ENCODE data around the gene PPP2R1A. TPM values are rescaled to one million over a fixed set of nuclear protein-coding genes. Genes with fewer than 3 reads are reported as not detected.

The PPP2R1A gene
- total RNA-seq, 6 experiments from 2014 or later = 59.4 to 93.0 (median 82.4) TPM

- H3K4me3 ChIP-seq = no peak overlapping the region
- ATAC-seq = no peak
- no peaks in the 10 kb centered on the region for H3K4me1 ChIP-seq
- no peak for DNase-seq
- TF ChIP-seq CTCF (IDR thresholded peaks at IDR 0.05) = no peak
- TF ChIP-seq POLR2A (IDR thresholded peaks at IDR 0.05) = no peak
- no peak overlapping the region for H3K27ac ChIP-seq
- H3K36me3 ChIP-seq = peaks cover 0 to 8% (median 2%) of the 10 kb centered on the region in 4 donors
- no peaks in the 10 kb centered on the region for H3K27me3 ChIP-seq
- H3K9me3 ChIP-seq = peaks cover 0 to 5% (median 0%) of the 10 kb centered on the region in 4 donors
- intact Hi-C loops (cut with DNase I) = no loop called here
- 100% methylated on average over 1 of the region's 1 CpG for WGBS (ENCODE audit: insufficient coverage, low coverage, low lambda C conversion rate, missing lambda C conversion rate)
These were observed 17.5 kb upstream of the PPP2R1A start for GRCh38 chr19:52172347-52172746.

GRCh38 chr19:52176574-52176973 is 13.3 kb upstream of the PPP2R1A start:
- intact Hi-C loops (cut with DNase I) = no loop called here
- no peak overlapping the region for H3K27ac ChIP-seq
- no peak for DNase-seq
- H3K36me3 ChIP-seq = no peaks in the 10 kb centered on the region
- WGBS (ENCODE audit: insufficient coverage, low coverage, low lambda C conversion rate, missing lambda C conversion rate) = 71% methylated on average over 9 of the region's 10 CpGs
- H3K4me1 ChIP-seq = no peaks in the 10 kb centered on the region
- no peak for TF ChIP-seq POLR2A (IDR thresholded peaks at IDR 0.05)
- TF ChIP-seq CTCF (IDR thresholded peaks at IDR 0.05) = no peak
- no peak overlapping the region for H3K4me3 ChIP-seq
- ATAC-seq = no peak
- no peaks in the 10 kb centered on the region for H3K27me3 ChIP-seq
- H3K9me3 ChIP-seq = no peaks in the 10 kb centered on the region

- ATAC-seq (no peak), DNase-seq (no peak)
- Histone ChIP-seq H3K4me3 (no peak overlapping the region), H3K27me3 (no peaks in the 10 kb centered on the region), H3K9me3 (no peaks in the 10 kb centered on the region), H3K4me1 (peaks cover 0 to 16% (median 4%) of the 10 kb centered on the region in 4 donors), H3K27ac (no peak overlapping the region), H3K36me3 (no peaks in the 10 kb centered on the region)
- intact Hi-C loops (cut with DNase I) = no loop called here
- 83% methylated on average over 1 of the region's 1 CpG for WGBS (ENCODE audit: insufficient coverage, low coverage, low lambda C conversion rate, missing lambda C conversion rate)
- no peak for TF ChIP-seq CTCF (IDR thresholded peaks at IDR 0.05)
- no peak for TF ChIP-seq POLR2A (IDR thresholded peaks at IDR 0.05)
These were observed 2.4 kb upstream of the PPP2R1A start for GRCh38 chr19:52187407-52187806.

GRCh38 chr19:52188822-52189734 is 774 bp upstream of the PPP2R1A start:
- WGBS (ENCODE audit: insufficient coverage, low coverage, low lambda C conversion rate, missing lambda C conversion rate) = 1% methylated on average over 32 of the region's 32 CpGs
- Histone ChIP-seq H3K27ac (peak overlapping the region; percentile 57 to 80 (median 74)), H3K4me3 (peak overlapping the region; percentile 42 to 55 (median 50)), H3K4me1 (peaks cover 0 to 22% (median 4%) of the 10 kb centered on the region in 4 donors), H3K36me3 (no peaks in the 10 kb centered on the region), H3K9me3 (no peaks in the 10 kb centered on the region), H3K27me3 (no peaks in the 10 kb centered on the region)
- peak; percentile 12 to 36 (median 26) for ATAC-seq
- TF ChIP-seq POLR2A (IDR thresholded peaks at IDR 0.05) (no peak), CTCF (IDR thresholded peaks at IDR 0.05) (no peak)
- intact Hi-C loops (cut with DNase I) = no loop called here
- peak in 2 of 3 donors; percentile 78 to 100 for DNase-seq
